Hepatocyte (in vitro differentiated cells): ENCODE measurements around the gene SPESP1. TPM values are rescaled to one million over a fixed set of nuclear protein-coding genes. Genes with fewer than 3 reads are reported as not detected.

Experiments
- DNase-seq: peaks from one replicate; pipeline ENCODE4 v3.0.0-alpha.2; 2016; ENCODE audit warnings: low spot score
- H2AFZ ChIP-seq: fragments of 200-600 bp; sonication (generic); 2 replicates; pipeline ENCODE4 v1.6.0; 2016; ENCODE audit warnings: antibody characterized with exemption, mild to moderate bottlenecking
- H3K27ac ChIP-seq: fragments of 200-600 bp; sonication (generic); 2 replicates; pipeline ENCODE4 v1.5.1; 2016; ENCODE audit warnings: mild to moderate bottlenecking
- H3K27me3 ChIP-seq: fragments of 200-600 bp; sonication (generic); 2 replicates; pipeline ENCODE4 v1.6.1; 2016
- H3K36me3 ChIP-seq: fragments of 200-600 bp; sonication (generic); replicated peaks from 2 replicates; pipeline ENCODE4 v1.5.1; 2016; ENCODE audit warnings: low read depth; ENCODE audit not compliant: insufficient read depth
- H3K4me1 ChIP-seq: fragments of 200-600 bp; sonication (generic); 2 replicates; pipeline ENCODE4 v1.5.1; 2016; ENCODE audit warnings: mild to moderate bottlenecking, moderate library complexity; ENCODE audit not compliant: insufficient read depth
- H3K4me2 ChIP-seq: fragments of 200-600 bp; sonication (generic); 2 replicates; pipeline ENCODE4 v1.6.0; 2016
- H3K4me3 ChIP-seq: fragments of 200-600 bp; sonication (generic); 2 replicates; pipeline ENCODE4 v1.5.1; 2016; ENCODE audit warnings: mild to moderate bottlenecking
- H3K79me2 ChIP-seq: fragments of 200-600 bp; sonication (generic); 2 replicates; pipeline ENCODE4 v1.6.0; 2017; ENCODE audit warnings: mild to moderate bottlenecking
- H3K9me2 ChIP-seq: fragments of 200-600 bp; sonication (generic); replicated peaks from 2 replicates; pipeline ENCODE4 v1.6.0; 2017; ENCODE audit warnings: mild to moderate bottlenecking; ENCODE audit not compliant: insufficient read depth
- H3K9me3 ChIP-seq: fragments of 200-600 bp; sonication (generic); 2 replicates; pipeline ENCODE4 v1.5.1; 2016; ENCODE audit warnings: low read depth, mild to moderate bottlenecking
- H4K20me1 ChIP-seq: fragments of 200-600 bp; sonication (generic); 2 replicates; pipeline ENCODE4 v1.6.0; 2016; ENCODE audit warnings: mild to moderate bottlenecking; ENCODE audit not compliant: insufficient read depth, poor library complexity, severe bottlenecking
- EZH2 ChIP-seq: fragments of 200-600 bp; sonication (generic); IDR thresholded peaks from 2 replicates; pipeline ENCODE4 v1.6.1; 2016; ENCODE audit warnings: antibody characterized with exemption, mild to moderate bottlenecking, borderline replicate concordance
- EZH2phosphoT487 ChIP-seq: fragments of 200-600 bp; sonication (generic); IDR thresholded peaks from one replicate; pipeline ENCODE4 v1.6.1; 2018; ENCODE audit warnings: antibody characterized with exemption, mild to moderate bottlenecking, low read depth, moderate library complexity; ENCODE audit not compliant: unreplicated experiment, severe bottlenecking
- WGBS: methylation state at CpG from one replicate; pipeline ENCODE4 v1.1.6; 2016; ENCODE audit warnings: low lambda C conversion rate; ENCODE audit errors: missing lambda C conversion rate; 5-methylcytosine and 5-hydroxymethylcytosine counted together
- polyA plus RNA-seq: library from polyadenylated mRNA; unstranded; fragments of >200 nt; fragmentation: Nextera tagmentation; extraction: Ambion mirVana; gene quantifications from 2 replicates; pipeline ENCODE4 v1.2.1, GENCODE V29; 2016
- total RNA-seq: library from RNA; depleted of rRNA; stranded (reverse); fragments of >200 nt; gene quantifications from 2 replicates; pipeline ENCODE4 v1.2.3, GENCODE V29; 2014
- TF ChIP-seq, protein P1 (sequence below): fragments of 200-600 bp; sonication (generic); IDR thresholded peaks from 2 replicates; pipeline ENCODE4 v1.5.1; 2016; ENCODE audit warnings: antibody characterized with exemption, mild to moderate bottlenecking; ENCODE audit not compliant: poor library complexity

SPESP1 gene
- total and polyA plus RNA-seq, 2 experiments from 2014 or later: not detected

DNA sequence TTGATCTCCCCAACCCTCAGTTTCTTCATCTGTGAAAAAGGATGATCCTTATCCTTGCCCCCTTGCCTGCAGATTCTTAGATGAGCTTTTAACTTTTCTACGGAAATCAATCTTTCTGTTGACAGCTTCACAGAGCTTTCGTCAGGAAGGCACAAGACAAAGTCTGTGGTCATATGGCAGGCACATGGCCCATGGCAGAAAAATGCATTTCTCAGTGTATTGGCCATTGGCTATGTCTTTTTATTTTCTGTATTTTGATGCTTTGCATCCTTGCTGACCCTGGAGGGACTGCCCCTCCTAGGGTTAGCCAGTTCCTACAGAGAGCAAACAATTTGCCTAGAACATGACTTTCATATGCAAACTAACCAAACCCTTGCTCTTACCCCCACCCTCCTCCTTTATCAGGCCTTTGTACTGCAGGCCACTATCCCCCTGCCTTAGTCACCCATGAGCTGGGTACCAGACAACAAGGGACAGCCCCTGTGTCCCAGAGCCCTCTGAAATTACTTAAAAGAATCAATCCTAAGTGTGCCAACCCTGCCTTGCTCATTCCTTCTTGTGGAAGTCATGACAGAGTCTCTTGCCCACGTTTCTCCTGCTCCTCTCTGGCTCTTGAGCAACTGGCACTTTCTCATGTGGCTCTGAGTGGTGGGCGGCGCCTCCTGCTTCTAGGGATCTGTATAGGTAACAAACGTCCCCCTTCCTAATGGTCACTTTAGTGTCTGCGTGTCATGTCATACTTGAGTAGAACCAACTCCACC, 60.1 kb downstream of the SPESP1 start:
- WGBS: 72% methylated on average over 7 of the region's 7 CpGs
- Histone ChIP-seq H3K4me1 (peaks cover 20% of the 10 kb centered on the region), H3K9me3 (no peaks in the 10 kb centered on the region)

DNA sequence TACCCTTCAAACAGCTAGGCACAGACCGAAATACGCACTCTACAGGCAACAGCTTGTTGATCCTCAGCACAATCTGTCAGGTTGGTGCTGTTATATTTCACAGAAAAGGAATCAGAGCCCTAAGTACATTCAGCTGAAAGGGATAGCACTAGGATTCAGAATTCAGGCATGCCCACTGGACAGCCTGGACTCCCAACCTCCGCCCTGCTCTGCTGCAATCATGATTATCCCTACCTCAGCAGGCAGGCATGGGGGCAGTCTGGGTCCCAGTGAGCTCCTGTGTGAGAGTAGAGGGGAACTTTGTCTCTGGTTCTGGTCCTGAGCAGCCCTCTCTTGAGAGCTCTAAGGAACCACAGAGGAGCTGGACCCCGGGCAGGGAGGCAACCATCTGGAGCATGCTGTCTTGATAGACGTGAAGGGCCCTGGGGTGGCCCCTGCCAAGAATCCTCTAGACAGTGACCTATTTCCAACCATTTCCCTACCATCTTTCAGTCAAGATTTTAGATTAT, 60.7 kb downstream of the SPESP1 start:
- peak overlapping the region; percentile 74 for H3K27ac ChIP-seq
- whole genome bisulfite sequencing: 54% methylated on average over 5 of the region's 5 CpGs
- H3K36me3 ChIP-seq: no peaks in the 10 kb centered on the region

More for the DNA sequence above, 60.1 kb downstream of the SPESP1 start:
- H3K9me2 ChIP-seq: no peaks in the 10 kb centered on the region
- H3K36me3 ChIP-seq: no peaks in the 10 kb centered on the region
- no peak overlapping the region for H2AFZ ChIP-seq
- H3K79me2 ChIP-seq: no peaks in the 10 kb centered on the region
- H3K4me2 ChIP-seq: no peak overlapping the region
- no peak for DNase-seq
- no peak overlapping the region for H3K4me3 ChIP-seq
- no peak for TF ChIP-seq EZH2phosphoT487
- no peak for TF ChIP-seq EZH2
- TF ChIP-seq, protein P1, sequence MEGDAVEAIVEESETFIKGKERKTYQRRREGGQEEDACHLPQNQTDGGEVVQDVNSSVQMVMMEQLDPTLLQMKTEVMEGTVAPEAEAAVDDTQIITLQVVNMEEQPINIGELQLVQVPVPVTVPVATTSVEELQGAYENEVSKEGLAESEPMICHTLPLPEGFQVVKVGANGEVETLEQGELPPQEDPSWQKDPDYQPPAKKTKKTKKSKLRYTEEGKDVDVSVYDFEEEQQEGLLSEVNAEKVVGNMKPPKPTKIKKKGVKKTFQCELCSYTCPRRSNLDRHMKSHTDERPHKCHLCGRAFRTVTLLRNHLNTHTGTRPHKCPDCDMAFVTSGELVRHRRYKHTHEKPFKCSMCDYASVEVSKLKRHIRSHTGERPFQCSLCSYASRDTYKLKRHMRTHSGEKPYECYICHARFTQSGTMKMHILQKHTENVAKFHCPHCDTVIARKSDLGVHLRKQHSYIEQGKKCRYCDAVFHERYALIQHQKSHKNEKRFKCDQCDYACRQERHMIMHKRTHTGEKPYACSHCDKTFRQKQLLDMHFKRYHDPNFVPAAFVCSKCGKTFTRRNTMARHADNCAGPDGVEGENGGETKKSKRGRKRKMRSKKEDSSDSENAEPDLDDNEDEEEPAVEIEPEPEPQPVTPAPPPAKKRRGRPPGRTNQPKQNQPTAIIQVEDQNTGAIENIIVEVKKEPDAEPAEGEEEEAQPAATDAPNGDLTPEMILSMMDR: no peak
- H4K20me1 ChIP-seq: no peaks in the 10 kb centered on the region
- H3K27me3 ChIP-seq: no peaks in the 10 kb centered on the region
- H3K27ac ChIP-seq: peak overlapping the region; percentile 74

DNA sequence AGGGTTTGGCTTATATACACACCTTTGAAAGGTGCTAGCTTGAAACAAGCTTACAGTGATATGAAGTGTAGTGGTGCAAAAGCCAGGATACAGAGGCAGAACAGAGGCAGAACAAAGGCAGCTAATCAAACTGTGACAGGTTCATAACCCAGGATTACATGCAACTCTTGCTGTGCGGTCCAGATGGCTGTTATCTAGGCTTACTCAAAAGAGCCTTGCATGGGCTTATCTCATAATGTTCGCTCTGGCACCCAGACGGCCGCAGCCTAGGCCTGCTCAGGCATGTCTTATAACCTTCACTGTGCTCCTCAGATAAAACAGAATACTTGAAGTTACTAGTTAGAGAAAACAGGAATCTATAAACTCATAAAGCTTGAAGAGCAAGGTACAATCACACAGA, 61.4 kb downstream of the SPESP1 start:
- 12% methylated on average over 4 of the region's 4 CpGs for WGBS
- Histone ChIP-seq H3K9me2 (no peaks in the 10 kb centered on the region), H3K4me1 (peaks cover 20% of the 10 kb centered on the region), H3K27me3 (no peaks in the 10 kb centered on the region), H3K4me2 (peak overlapping the region; percentile 19), H3K9me3 (no peaks in the 10 kb centered on the region), H3K27ac (peak overlapping the region; percentile 74), H3K4me3 (no peak overlapping the region), H3K79me2 (no peaks in the 10 kb centered on the region), H4K20me1 (no peaks in the 10 kb centered on the region), H2AFZ (no peak overlapping the region), H3K36me3 (no peaks in the 10 kb centered on the region)
- peak; percentile 59 for DNase-seq
- TF ChIP-seq, protein P1: no peak
- TF ChIP-seq EZH2phosphoT487: no peak
- no peak for TF ChIP-seq EZH2

More for the DNA sequence above, 60.7 kb downstream of the SPESP1 start:
- no peak overlapping the region for H2AFZ ChIP-seq
- no peaks in the 10 kb centered on the region for H4K20me1 ChIP-seq
- H3K4me2 ChIP-seq: no peak overlapping the region
- TF ChIP-seq EZH2phosphoT487: no peak
- no peak for TF ChIP-seq EZH2
- TF ChIP-seq, protein P1: no peak
- H3K79me2 ChIP-seq: no peaks in the 10 kb centered on the region
- peaks cover 20% of the 10 kb centered on the region for H3K4me1 ChIP-seq
- H3K27me3 ChIP-seq: no peaks in the 10 kb centered on the region
- DNase-seq: peak; percentile 26
- H3K9me2 ChIP-seq: no peaks in the 10 kb centered on the region
- no peaks in the 10 kb centered on the region for H3K9me3 ChIP-seq
- no peak overlapping the region for H3K4me3 ChIP-seq
